Tibial artery (tissue), 4 donors: ENCODE results near the gene KCNQ1.
A peak's percentile ranks its signal among the peaks of the same experiment; 100 is the strongest.

Source experiments
- DNase-seq, 2 donors: peaks; one replicate each; pipeline ENCODE4 v3.0.0-alpha.2; 2019
- H3K27ac ChIP-seq, 2 donors: fragments of 200-600 bp; sonication (generic) in 1 of 2; 1 replicate in 1 of 2; 2 replicates in 1 of 2; pipeline ENCODE4 v1.5.1; 2018 to 2019; ENCODE audit warnings: mild to moderate bottlenecking in 1 of 2
- H3K27me3 ChIP-seq, 2 donors: fragments of 200-600 bp; sonication (generic) in 1 of 2; one replicate each; pipeline versions ENCODE4 v1.5.1 to v1.6.0; 2016 to 2019
- H3K36me3 ChIP-seq, 3 donors: fragments of 200-600 bp; sonication (generic) in 2 of 3; one replicate each; pipeline ENCODE4 v1.5.1; 2016 to 2019; ENCODE audit warnings: mild to moderate bottlenecking in 2 of 3
- H3K4me1 ChIP-seq, 4 donors: fragments of 200-600 bp; sonication (generic) in 2 of 4; 1 replicate in 3 of 4; 2 replicates in 1 of 4; pipeline ENCODE4 v1.5.1; 2016 to 2019
- H3K4me3 ChIP-seq, 2 donors: fragments of 200-600 bp; sonication (generic) in 1 of 2; 1 replicate in 1 of 2; 2 replicates in 1 of 2; pipeline ENCODE4 v1.5.1; 2018 to 2019; ENCODE audit warnings: mild to moderate bottlenecking in 2 of 2
- H3K9me3 ChIP-seq, 3 donors: fragments of 200-600 bp; sonication (generic) in 1 of 3; one replicate each; pipeline ENCODE4 v1.5.1; 2016 to 2019
- intact Hi-C: fragments of 100-400 bp; cut with DNase I; formaldehyde crosslinking; loops from one replicate; pipeline ENCODE4 v1.15.0; 2023; ENCODE audit warnings: low total_unique reads
- TF ChIP-seq, protein P1 (sequence below), 2 experiments: fragments of 200-600 bp in 1 of 2; fragments of 450-650 bp in 1 of 2; IDR thresholded peaks; one replicate each; pipeline ENCODE4 v1.5.1; 2017 to 2019; ENCODE audit warnings: antibody characterized with exemption in 2 of 2, mild to moderate bottlenecking in 1 of 2, moderate library complexity in 1 of 2

KCNQ1 gene

GRCh38 chr11:2564008-2564530 lies 119.3 kb downstream of the KCNQ1 start:
- intact Hi-C loops = no loop called here
- DNase-seq = no peak
- TF ChIP-seq, protein P1, sequence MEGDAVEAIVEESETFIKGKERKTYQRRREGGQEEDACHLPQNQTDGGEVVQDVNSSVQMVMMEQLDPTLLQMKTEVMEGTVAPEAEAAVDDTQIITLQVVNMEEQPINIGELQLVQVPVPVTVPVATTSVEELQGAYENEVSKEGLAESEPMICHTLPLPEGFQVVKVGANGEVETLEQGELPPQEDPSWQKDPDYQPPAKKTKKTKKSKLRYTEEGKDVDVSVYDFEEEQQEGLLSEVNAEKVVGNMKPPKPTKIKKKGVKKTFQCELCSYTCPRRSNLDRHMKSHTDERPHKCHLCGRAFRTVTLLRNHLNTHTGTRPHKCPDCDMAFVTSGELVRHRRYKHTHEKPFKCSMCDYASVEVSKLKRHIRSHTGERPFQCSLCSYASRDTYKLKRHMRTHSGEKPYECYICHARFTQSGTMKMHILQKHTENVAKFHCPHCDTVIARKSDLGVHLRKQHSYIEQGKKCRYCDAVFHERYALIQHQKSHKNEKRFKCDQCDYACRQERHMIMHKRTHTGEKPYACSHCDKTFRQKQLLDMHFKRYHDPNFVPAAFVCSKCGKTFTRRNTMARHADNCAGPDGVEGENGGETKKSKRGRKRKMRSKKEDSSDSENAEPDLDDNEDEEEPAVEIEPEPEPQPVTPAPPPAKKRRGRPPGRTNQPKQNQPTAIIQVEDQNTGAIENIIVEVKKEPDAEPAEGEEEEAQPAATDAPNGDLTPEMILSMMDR (IDR thresholded peaks at IDR 0.05) = no peak
- no peak overlapping the region for H3K27ac ChIP-seq
- no peaks in the 10 kb centered on the region for H3K9me3 ChIP-seq
- H3K27me3 ChIP-seq = peaks cover 0 to 3% of the 10 kb centered on the region in 2 donors
- H3K4me1 ChIP-seq = no peaks in the 10 kb centered on the region
- H3K4me3 ChIP-seq = no peak overlapping the region
- no peaks in the 10 kb centered on the region for H3K36me3 ChIP-seq

- Histone ChIP-seq H3K4me3 (no peak overlapping the region), H3K9me3 (no peaks in the 10 kb centered on the region), H3K27me3 (peaks cover 0 to 3% of the 10 kb centered on the region in 2 donors), H3K27ac (no peak overlapping the region), H3K36me3 (no peaks in the 10 kb centered on the region), H3K4me1 (no peaks in the 10 kb centered on the region)
- TF ChIP-seq, protein P1 (IDR thresholded peaks at IDR 0.05) = no peak
- intact Hi-C loops = no loop called here
- peak; percentile 39 to 50 for DNase-seq
These were observed 120.0 kb downstream of the KCNQ1 start for GRCh38 chr11:2564588-2565425.

DNA sequence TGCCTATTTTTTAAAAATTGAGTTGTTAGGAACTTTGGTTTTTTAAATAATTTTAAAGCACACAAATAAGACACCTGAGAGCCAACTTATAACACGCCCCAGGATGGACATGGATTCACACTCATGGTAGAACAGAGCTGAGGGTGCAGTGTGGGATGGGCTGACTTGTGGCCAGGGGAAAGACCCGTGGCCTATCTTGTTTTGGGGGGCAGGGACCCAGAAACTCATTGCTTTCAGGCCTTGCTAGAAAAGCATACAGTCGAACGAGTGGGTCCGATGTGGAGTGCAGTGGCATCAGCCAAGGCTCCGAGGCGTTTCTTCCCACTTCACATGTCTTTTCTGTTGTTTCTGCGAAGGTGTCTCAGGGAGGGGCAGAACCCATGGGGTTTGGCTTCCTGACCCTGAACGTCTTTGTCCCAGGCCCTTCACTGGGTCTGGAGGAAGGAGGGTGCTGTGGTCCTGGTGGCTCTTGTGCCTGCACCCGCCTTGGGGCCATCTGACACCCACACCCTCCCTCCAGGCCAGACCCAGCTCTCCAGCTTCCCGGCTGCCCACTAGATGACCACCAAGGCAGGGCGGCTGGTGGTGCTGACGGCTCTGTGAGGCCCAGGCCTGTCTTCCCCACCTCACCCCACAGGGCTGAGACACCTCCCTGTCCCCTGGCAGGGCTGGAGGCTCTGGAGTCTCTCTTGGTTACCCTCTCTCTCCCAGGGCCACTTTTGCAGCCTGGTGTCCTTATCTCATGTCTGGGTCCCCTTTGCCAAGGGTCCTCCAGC lies 120.8 kb downstream of the KCNQ1 start:
- Histone ChIP-seq H3K36me3 (no peaks in the 10 kb centered on the region), H3K4me1 (no peaks in the 10 kb centered on the region), H3K9me3 (no peaks in the 10 kb centered on the region), H3K4me3 (no peak overlapping the region), H3K27ac (no peak overlapping the region), H3K27me3 (peaks cover 0 to 3% of the 10 kb centered on the region in 2 donors)
- DNase-seq = peak in 1 of 2 donors; percentile 50
- TF ChIP-seq, protein P1 (IDR thresholded peaks at IDR 0.05) = no peak
- intact Hi-C loops = no loop called here

DNA sequence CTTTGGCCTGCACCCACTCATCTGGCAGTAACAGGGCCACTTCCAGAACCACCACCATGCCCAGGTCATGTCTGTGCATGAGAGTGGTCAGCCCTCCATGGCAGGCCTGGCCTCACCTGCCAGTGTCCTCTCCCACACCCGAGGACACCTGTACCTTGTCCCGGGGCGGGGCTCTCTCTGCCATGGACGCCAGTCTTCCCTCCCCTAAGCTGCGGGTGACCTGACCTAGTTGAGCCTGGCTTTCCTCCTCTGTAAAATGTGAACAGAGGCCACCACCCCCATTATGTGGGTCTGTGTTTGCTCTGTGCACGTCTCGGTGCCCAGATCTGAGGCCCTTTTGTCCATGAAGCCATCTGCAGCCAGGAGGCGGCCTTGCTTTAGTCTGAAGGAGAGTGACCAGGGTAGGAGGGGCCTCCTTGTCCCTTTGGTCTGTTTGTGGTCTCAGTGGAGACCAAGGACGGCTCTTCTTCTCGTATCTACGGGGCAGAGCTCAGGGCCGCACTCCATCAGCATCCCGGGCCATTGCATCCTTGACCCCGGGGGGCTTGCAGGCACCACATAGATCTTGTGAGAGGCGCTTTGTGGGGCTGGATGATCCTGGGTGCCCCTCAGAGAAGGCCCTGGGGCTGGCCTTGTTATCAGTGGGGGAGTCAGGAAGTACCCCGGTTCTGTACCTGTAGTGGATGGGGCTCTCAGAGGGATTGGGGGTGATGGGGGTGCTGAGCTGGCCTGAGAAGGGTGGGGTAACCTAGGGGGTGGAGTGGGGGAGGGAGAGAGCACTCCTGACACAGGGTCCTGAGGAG lies 121.6 kb downstream of the KCNQ1 start:
- Histone ChIP-seq H3K4me1 (no peaks in the 10 kb centered on the region), H3K27ac (no peak overlapping the region), H3K4me3 (no peak overlapping the region), H3K36me3 (no peaks in the 10 kb centered on the region), H3K27me3 (peaks cover 0 to 3% of the 10 kb centered on the region in 2 donors), H3K9me3 (no peaks in the 10 kb centered on the region)
- TF ChIP-seq, protein P1 (IDR thresholded peaks at IDR 0.05) = no peak
- DNase-seq = peak in 1 of 2 donors; percentile 59
- intact Hi-C loops = no loop called here

GRCh38 chr11:2567026-2567671 lies 122.3 kb downstream of the KCNQ1 start:
- Histone ChIP-seq H3K27me3 (peaks cover 0 to 1% of the 10 kb centered on the region in 2 donors), H3K36me3 (no peaks in the 10 kb centered on the region), H3K4me1 (no peaks in the 10 kb centered on the region), H3K27ac (no peak overlapping the region), H3K9me3 (no peaks in the 10 kb centered on the region), H3K4me3 (no peak overlapping the region)
- DNase-seq = peak in 1 of 2 donors; percentile 39
- intact Hi-C loops = no loop called here
- TF ChIP-seq, protein P1 (IDR thresholded peaks at IDR 0.05) = no peak
